Measurements from ENCODE around the gene AKT3.

AKT3 gene

DNA sequence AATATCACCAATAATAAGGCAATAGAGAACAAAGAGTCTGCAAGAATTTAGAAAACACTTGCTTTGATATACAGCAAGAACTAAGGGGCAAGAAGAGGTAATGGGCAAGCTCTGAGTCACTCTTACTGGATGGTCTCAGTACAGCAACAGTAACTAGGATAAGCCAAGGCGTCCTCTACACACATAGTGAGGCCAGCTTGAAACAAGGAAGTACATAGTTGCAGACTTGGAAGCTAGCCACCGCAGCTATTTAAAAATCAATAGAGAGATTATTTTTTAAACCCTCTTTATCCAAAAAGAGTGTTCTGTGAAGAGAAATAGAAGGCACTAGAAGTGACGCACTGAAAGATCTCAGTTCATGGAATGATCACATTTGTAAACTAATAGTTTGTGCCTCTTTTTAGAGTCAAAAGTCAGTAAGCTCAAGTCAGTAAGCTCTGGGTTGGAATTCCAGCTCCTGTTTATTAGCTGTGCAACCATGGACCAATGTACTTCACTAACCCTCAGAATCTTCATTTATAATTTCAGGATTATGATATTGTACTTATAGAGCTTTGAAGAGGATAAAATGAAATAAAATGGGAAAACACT lies 118.6 kb downstream of the AKT3 start:
- DNase-seq (ENCODE audit: low spot score), result peak; percentile 45

DNA sequence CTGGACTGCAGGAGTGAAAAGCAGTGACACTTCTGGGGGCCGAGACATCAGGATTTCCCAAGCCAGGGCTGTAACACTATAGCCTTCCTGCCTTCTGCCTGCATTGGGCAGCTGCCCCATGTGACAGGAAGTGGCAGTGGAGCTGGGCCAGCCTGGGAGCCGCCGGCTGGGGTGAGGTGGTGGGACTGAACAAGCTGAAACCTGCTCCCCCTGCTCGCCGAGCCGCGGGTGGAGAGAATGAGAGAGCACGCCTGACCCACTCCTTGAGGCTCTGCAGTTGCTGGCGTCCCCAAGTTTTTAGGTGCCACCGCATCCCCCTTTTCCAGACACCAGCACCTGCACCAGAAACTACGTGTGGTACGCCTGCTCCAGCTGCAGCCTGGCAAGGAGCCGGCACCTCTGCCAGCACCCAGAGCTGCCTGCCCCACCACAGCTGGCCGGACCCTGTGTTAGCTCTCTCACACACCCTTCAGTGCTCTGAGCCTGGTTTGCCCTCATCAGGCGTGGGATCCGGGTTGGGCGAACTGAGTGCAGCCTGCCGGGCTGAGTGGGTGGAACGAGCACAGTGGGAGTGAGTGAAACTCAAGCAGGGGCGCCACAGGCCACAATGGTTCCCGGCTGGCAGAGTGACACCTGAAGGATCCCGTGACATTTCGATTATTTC lies 119.4 kb downstream of the AKT3 start:
- DNase-seq (ENCODE audit: low spot score), result no peak

DNA sequence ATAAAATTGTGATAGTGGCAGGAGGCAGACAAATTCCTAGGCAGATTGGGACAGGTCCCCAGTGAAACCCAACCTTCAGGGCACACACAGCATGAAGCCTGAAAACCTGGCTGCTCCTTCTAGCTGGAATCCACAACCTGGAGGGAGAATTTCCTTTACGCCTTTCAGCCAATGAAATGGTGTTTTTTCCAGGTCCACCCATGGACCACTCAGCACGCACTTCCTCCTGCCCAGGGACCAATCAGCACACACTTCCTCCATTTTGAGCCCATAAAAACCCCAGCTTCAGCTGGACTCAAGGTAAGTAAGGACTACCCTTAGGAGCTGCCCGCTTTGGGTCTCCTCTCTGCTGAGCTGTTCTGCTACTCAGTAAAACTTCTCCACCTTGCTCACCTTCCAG lies 120.1 kb downstream of the AKT3 start:
- DNase-seq (ENCODE audit: low spot score), result no peak

DNA sequence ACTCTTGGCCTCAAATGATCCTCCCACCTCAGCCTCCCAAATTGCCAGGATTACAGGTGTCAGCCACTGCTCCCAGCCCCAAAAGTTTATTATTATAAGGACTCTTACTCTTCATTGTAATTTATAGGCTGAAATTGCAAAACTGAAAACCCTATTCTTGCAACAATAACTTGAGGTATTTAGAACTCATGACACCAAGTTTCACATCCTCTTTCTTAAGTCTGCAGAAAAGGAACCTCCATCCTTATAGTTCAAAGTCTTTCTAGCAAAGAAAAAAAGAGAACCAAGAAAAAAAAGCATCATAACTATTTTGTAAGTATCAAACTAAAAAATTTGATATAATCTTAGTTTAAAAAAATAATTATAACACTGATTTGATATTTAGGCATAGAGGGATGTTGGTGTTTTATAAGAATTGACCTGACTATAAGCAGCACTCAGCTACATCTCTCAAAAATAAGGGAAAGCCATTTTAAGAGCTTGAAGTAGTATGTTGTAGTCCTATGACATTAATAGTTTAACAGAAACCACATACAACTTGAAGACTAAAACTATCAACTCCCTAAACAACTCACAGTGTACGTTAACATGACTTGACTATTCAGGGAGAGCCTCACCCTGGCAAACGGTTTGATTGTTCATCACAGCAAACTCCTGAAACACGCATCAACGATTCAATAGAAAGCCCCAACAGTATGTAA lies 122.4 kb downstream of the AKT3 start:
- DNase-seq (ENCODE audit: low spot score), result no peak

DNA sequence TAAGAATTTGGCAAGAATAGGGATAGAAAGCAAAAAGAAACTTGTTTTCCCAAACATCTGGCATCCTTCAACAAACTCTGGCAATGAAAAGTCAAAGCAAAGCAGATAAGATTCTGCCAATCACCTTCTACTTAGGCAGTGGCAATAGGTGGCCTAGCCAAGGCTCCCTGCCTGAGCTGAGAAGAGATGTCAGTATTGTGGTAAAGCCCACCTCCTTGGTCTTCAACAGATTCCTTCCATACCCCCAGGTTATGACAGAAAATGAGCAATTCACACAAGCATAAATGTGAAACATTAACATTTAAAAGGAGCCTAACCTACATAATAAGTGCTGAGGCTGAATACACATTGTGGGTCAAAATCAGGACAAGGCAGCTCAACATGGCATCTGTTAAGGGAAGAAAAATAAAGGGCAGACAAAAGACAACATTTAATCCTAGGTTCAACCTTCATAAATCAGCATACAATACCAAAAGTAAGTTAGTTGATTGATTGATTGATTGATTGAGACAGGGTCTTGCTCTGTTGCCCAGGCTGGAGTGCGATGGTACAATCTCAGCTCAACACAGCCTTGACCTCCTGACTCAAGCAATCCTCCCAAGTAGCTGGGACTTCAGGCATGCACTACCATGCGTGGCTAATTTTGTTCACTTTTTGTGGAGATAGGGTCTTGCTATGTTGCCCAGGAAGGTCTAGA lies 123.1 kb downstream of the AKT3 start:
- no peak for DNase-seq (ENCODE audit: low spot score)

DNA sequence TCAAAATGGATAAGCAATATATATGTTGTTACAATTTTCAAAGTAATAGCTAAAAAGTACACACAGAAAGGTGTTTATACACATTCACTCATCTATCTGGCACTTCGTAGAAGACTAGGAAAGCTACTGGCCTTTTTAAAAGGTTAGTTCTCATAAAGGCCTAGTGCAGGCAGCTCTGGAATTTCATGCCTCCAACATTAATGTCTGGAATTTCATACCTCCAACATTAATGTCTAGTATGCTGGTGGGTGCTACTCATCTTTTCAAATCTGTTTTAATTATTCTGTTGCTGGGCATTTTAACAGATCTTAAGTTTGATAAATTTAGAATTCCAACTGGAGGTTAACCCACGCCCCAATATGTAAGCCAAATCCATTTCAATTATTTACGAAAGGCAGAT lies 124.2 kb downstream of the AKT3 start:
- no peak for DNase-seq (ENCODE audit: low spot score)

DNA sequence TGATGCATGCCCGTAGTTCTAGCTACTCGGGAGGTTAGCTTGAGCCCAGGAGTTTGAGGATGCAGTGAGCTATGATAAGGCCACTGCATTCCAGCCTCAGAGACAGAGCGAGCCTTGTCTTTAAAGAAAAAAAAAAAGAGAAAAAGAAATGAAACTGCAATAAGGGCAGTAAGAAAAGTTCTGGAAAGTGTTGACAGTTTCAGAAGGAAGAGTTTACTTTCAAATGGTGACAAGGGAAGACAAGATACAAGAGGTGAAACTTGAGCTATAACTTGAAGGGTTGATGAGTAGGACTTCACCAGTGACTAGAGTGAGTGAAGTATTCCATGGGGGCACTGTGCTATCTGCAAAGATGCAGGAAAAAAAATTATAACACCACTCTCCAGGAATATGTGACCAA lies 125.0 kb downstream of the AKT3 start:
- DNase-seq (ENCODE audit: low spot score), result no peak

DNA sequence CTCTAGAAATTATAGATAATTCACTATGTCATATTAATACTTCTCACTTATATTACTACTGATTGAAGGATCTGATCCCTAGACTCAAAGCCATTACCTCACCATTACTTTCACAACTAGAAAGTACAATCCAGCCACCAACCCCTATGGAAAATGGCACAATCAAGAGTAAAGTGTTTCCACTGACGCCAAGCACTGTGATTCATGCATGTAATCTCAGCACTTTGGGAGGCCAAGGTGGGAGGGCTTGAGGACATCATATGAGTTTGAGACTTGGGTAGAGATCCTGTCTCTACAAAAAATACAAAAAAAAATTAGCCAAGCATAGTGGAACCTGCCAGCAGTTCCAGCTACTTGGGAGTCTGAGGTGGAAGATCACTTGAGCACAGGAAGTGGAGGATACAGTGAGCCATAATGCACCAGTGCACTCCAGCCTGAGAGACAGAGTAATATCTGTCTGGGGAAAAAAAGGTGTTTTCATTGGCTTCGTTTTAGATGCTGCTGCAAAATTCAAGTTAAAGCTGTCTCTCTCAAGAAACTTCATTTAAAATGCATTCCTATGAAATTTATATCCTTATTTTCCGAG lies 126.5 kb downstream of the AKT3 start:
- no peak for DNase-seq (ENCODE audit: low spot score)

DNA sequence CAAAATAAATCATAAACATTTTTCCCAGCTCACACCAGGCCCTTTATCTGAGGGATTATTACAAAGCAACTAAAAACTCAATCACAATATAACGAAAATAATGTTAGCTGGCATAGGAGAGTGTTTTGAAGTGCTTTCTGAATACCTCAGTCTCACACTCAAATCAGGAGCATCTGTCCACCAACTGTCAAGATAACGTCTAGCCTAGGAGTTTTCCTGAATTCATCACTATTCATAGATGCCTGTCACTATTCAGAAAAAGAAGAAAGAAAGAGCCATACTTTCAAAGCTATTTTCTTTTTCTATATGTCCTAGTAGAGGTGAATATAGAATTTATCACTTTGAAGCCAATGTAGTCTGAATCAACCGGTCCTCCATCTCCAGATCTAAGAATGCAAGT lies 127.0 kb downstream of the AKT3 start:
- DNase-seq (ENCODE audit: low spot score), result no peak

DNA sequence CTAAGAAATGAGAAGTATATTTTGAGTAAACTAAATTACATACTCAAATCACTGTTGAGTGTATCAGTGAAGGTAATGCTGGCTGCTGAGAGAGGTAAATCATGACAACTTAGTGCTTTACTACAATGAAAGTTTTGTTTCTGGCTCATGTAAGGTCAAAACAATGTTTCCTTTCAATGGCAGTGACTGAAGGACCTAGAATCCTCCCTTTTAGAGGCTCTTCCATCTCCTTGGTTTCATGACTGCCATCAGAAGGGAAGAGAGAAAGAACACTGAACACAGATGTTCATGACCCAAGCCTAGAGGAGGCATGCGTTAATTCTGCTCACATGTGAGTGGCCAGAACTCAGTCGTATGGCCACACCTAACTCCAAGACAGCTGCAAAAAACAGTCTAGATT lies 130.6 kb downstream of the AKT3 start:
- no peak for DNase-seq (ENCODE audit: low spot score)

DNA sequence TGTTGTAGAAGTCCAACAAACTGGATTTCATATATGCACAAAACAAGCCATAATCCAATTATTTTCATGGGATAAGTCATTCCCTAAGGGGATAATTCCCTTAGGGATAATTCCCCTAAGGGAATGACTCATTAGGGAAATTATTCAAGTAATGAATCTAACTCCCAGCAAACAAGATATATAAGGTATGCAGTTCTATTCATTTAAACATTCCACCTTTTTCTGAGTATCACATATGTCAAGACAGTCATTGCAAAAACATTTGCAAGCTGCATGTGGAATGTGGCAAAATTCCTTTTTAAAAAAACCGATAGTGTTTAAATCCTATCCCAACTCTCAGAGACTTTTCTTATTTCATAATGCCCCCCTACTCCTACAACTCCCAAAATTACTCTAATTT lies 131.2 kb downstream of the AKT3 start:
- DNase-seq (ENCODE audit: low spot score), result no peak

DNA sequence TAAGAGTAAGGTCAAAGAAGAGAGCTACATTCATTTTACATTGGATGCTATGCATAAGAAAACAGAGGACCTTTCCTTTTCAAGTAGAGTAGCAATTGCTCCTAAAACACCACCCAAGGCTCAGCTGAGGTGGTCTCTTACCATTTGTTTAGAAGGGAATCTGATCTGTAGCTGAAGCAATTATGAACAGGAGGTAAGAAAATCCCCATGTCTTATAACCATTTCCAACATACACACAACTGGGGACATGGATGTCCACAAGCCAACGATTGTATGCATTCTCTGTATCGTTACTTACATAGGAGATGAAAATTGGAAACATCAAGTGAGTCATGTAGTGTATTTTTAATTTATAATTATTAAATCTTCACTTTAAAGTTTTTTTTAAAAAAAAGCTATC lies 132.0 kb downstream of the AKT3 start:
- no peak for DNase-seq (ENCODE audit: low spot score)

DNA sequence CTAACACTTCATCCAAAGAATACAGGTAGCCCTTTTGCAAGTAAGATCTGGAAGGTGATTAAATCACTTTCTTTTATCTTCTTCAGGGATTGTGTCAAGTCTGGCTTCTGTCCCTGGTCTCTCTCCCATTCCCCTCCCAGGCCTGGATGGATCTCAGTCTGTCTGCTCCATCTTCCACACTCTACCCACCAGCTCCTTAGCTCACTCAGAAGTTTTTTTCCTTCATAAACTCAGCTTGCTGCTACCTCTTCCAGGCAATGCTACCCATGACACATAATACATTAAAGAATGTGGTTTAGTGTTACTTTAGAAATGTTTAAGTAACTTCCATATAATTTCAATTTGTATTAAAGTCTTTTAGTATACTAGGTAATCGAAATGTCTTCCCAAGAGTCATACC lies 133.1 kb downstream of the AKT3 start:
- no peak for DNase-seq (ENCODE audit: low spot score)

DNA sequence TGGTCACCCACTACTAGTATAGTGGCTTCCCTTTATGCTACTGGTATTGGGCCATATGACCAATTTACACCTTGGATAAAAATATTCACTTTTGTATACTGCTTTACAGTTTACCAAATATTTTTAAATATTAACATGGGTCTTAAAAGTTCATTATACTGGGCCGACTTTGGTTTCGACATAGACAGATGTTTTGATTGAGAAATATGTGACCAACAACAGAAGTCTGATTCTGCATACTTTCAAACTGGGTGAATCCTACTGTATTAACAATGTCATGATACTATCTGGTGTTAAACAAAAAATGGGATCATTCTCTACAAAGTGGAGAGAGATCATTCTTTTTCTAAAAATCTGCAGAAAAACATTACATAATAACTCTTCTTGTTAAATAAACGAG lies 134.8 kb downstream of the AKT3 start:
- DNase-seq (ENCODE audit: low spot score), result no peak

DNA sequence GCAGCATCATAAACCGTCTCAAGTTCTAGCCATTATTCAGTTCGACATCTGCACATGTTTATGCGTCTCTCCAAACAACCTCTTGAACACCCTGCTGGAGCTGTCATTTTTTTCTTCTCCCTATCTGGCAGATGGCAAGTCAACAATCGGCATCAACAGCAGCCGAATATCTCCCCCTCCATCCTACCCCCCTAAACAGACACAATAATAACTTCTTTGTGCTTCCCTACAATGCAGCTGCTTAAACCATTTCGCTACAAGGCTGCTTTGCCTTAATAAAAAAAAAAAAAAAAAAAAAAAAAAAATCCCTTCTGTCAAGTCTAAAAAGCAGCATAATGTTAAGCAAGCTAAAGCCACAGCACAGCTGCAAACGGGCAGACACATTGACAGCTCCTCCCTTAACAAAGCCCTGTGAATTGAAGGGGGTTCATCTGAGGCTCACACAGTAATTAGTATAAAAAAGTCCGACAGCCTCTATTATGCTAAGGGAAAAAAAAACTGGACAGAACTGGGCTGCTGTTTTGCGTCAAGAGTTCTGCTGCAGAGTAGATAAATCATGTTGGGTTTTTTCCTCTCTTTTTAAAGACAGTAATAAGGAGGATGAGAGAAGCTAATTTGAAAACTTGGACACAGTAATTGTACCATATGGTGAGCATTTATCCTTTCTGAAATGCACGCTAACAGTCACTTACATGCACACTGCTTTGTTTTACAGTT lies 136.4 kb downstream of the AKT3 start:
- DNase-seq (ENCODE audit: low spot score), result peak; percentile 68

DNA sequence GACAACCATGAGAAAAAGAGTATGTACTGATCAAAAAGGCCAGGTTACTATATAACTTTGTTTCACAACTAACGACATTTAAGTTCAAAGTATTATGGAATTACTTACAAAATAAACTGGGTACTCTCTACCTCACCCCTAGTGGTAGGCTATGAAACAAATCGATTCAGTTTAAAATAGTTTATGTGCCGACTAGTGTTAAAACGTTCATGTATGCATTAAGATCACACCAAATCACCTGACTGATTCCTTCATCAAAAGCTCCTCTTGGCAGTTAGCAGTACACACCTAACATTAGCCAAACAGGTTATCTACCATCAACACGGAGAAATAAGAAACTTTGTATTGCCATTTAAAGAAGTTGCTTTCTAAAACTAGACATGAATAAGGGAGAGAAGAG lies 137.1 kb downstream of the AKT3 start:
- peak; percentile 35 for DNase-seq (ENCODE audit: low spot score)

DNA sequence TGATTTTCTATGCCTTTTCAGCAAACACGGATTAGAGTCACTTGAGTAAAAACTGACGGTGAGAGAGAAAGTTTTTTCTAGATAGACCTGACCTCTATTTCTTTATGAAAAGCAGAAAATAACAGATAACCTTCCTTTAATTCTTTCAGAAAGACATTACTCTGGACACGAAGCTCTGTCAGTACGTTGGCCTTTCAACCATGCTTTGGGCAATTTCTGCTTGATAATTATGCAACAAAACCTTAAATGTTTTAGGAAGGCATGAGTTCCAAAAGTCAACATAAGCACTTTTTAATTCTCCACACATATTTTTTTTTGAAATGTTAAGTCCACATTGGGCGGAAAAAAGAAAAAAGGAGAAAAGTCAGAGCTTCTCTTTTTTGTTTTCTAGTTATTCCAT lies 137.8 kb downstream of the AKT3 start:
- no peak for DNase-seq (ENCODE audit: low spot score)

DNA sequence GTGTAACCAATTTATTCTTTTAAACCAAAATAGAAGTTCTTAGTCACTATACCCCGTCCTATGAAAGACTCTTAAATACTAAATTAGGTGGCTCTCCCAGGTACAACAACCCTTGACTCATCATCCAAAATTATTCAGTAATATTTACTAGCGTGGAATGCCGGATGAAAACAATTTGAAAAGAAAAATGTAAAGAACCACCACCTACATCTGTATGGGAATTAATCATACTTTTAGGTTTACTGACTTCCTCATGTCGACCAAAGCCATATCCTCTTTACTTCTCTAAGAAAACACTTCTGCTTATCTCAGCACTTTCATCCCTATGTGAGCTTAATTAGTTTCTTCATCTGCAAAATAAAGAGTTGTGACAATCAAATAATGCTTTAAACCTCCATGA lies 139.6 kb downstream of the AKT3 start:
- DNase-seq (ENCODE audit: low spot score), result no peak

DNA sequence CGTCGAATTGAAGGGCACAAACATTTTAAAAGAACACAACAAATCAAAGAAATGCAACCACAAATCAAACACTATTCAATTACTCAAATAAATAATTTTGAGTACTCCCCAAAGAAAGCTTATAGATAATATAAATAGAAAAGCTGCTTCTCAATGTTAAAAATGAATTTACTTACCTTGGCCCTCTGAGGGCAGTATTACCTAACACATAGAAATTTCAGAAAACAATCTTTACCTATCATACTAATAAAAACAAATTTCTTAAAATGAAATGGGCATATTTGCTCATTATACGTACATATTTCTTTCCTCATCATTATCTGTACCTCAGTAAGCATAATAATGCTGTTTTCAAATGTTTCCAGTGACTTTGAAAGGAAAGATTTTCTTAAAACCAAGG lies 141.8 kb downstream of the AKT3 start:
- DNase-seq (ENCODE audit: low spot score), result no peak

DNA sequence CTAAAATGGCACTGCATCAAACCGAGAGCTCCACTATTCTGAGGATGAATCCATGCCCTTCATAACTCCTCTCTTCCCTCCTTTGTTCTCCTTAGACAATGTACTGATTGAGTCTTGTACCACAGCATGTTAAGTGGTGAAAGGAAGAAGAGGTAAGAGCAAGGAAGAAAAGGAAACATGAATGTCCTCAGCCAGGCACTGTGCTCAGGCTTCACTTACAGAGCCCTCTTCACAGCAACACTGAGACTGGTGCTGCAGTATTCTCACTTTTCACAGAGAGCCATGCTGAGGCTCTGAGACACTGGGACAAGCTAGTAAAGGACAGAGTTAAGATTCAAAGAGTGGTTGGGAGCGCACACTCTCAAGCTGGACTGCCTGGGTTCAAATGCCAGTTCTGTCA lies 143.5 kb downstream of the AKT3 start:
- DNase-seq (ENCODE audit: low spot score), result peak; percentile 41

DNA sequence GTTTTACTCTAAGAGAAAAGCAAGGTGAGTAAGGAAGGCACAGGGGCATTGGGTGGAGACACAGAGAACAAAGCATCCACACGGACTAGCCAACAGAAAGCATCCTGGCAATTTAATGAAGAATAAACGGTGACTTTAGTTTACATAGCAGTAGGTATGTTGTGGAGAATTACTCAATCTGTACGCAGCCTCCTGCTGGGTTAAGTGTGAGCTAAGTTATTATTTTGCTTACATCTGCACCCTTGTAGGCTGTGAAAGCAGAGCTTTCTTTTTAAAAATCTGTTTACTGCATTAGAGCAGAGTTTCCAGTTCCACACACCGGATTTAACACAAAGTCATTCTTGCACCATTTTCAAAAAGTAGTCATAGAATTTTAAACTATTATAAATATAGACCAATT lies 144.5 kb downstream of the AKT3 start:
- DNase-seq (ENCODE audit: low spot score), result no peak

DNA sequence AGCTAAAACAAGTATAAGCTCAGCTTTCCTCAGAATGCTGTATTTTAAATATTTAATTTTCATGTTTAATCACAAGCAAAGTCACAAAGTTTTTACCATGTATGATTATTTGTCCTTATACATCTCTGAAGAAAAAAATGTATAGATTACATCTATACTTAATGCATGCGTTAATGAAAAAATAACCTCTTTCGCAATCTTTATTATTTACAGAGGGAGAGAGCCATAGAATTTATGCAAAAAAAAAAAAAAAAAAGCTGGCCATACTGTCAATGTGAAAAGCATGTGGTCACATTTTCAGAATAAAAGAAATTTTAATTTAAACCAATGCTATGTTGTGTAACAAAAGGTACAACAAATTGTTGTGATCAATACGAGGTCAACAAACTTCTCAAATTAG lies 148.2 kb downstream of the AKT3 start:
- no peak for DNase-seq (ENCODE audit: low spot score)

All from cerebellar cortex (tissue), 1 donor.